BJ (cell line): Measurements from ENCODE around the gene CENPF. TPM values are rescaled to one million over a fixed set of nuclear protein-coding genes. Genes with fewer than 3 reads are reported as not detected.

ENCODE experiments used
- CTCF ChIA-PET: fragments of 350-600 bp; formaldehyde crosslinking; extraction: SDS; loops from one replicate; lab custom pipeline; 2021; ENCODE audit warnings: antibody characterized with exemption, inconsistent platforms; lab: Yijun Ruan, JAX
- POLR2A ChIA-PET: fragments of 300-600 bp; sonication (Branson Sonifier 250); formaldehyde crosslinking; extraction: SDS; loops from one replicate; lab custom pipeline; 2021; ENCODE audit warnings: antibody characterized with exemption; lab: Charles Lee
- DNase-seq: peaks from one replicate; pipeline ENCODE4 v3.0.0-alpha.2; 2011; ENCODE audit warnings: low read depth
- H3K27me3 ChIP-seq: 2 replicates; pipeline ENCODE4 v1.6.0; 2011; ENCODE audit warnings: low read length; ENCODE audit not compliant: control insufficient read depth, insufficient read depth
- H3K36me3 ChIP-seq: 2 replicates; pipeline ENCODE4 v1.5.1; 2011; ENCODE audit warnings: low read length; ENCODE audit not compliant: control insufficient read depth, insufficient read depth
- H3K4me3 ChIP-seq: 2 replicates; pipeline ENCODE4 v1.5.1; 2011; ENCODE audit warnings: low read depth, mild to moderate bottlenecking, control low read depth, low read length
- CTCF ChIP-seq: IDR thresholded peaks from 2 replicates; pipeline ENCODE4 v1.5.1; 2011; ENCODE audit warnings: low read depth, mild to moderate bottlenecking, control low read depth, inconsistent platforms, low read length, moderate library complexity; ENCODE audit not compliant: insufficient read depth
- polyA plus RNA-seq: library from polyadenylated mRNA; depleted of rRNA; stranded (reverse); fragments of >200 nt; gene quantifications from 2 replicates; pipeline ENCODE4 v1.2.3, GENCODE V29; 2011

CENPF gene
- polyA plus RNA-seq, 1 experiment: 10.9 TPM

GRCh38 chr1:214579183-214579582 is 23.8 kb upstream of the CENPF start:
- CTCF ChIA-PET: interaction anchor here (19.9 kb wide), 1 partner anchor 246 kb away, joined by 473 read pairs; no protein-coding TSS in a partner anchor

GRCh38 chr1:214581785-214582184 is 21.2 kb upstream of the CENPF start:
- POLR2A ChIA-PET: interaction anchor here (0.5 kb wide), 1 partner anchor 29 kb away, joined by 7 read pairs; no protein-coding TSS in a partner anchor
- Histone ChIP-seq H3K36me3 (no peaks in the 10 kb centered on the region), H3K4me3 (no peak overlapping the region), H3K27me3 (no peaks in the 10 kb centered on the region)
- TF ChIP-seq CTCF: no peak
- peak; percentile 37 for DNase-seq
- CTCF ChIA-PET: interaction anchor here (0.6 to 19.9 kb wide), 8 partner anchors 9 to 248 kb away, joined by 3 to 473 read pairs (median 4); partner anchors contain the start of gene PTPN14

More at GRCh38 chr1:214579183-214579582, 23.8 kb upstream of the CENPF start:
- no peak for DNase-seq
- POLR2A ChIA-PET: no interaction called here
- H3K36me3 ChIP-seq: no peaks in the 10 kb centered on the region
- H3K4me3 ChIP-seq: no peak overlapping the region
- no peaks in the 10 kb centered on the region for H3K27me3 ChIP-seq
- TF ChIP-seq CTCF: no peak

- ChIA-PET POLR2A (interaction anchor here (0.5 to 0.6 kb wide), 2 partner anchors 8 to 30 kb away, joined by 4 to 7 read pairs; no protein-coding TSS in a partner anchor), CTCF (interaction anchor here (0.8 to 19.9 kb wide), 9 partner anchors 31 to 371 kb away, joined by 3 to 473 read pairs (median 4); partner anchors contain the start of gene PTPN14)
- DNase-seq: no peak
- H3K27me3 ChIP-seq: no peaks in the 10 kb centered on the region
- H3K36me3 ChIP-seq: no peaks in the 10 kb centered on the region
- no peak overlapping the region for H3K4me3 ChIP-seq
- no peak for TF ChIP-seq CTCF
These were observed 20.6 kb upstream of the CENPF start for GRCh38 chr1:214582289-214582891.

GRCh38 chr1:214583113-214583512 is 19.9 kb upstream of the CENPF start:
- no peaks in the 10 kb centered on the region for H3K36me3 ChIP-seq
- H3K4me3 ChIP-seq: no peak overlapping the region
- H3K27me3 ChIP-seq: no peaks in the 10 kb centered on the region
- TF ChIP-seq CTCF: no peak
- no peak for DNase-seq
- POLR2A ChIA-PET: interaction anchor here (0.6 kb wide), 1 partner anchor 9 kb away, joined by 4 read pairs; no protein-coding TSS in a partner anchor
- CTCF ChIA-PET: interaction anchor here (0.8 to 19.9 kb wide), 9 partner anchors 9 to 372 kb away, joined by 3 to 473 read pairs (median 7); no protein-coding TSS in a partner anchor

- H3K4me3 ChIP-seq: no peak overlapping the region
- ChIA-PET POLR2A (no interaction called here), CTCF (interaction anchor here (0.7 to 19.9 kb wide), 21 partner anchors 8 to 940 kb away, joined by 3 to 473 read pairs (median 6); partner anchors contain the start of gene PTPN14)
- no peak for TF ChIP-seq CTCF
- H3K36me3 ChIP-seq: no peaks in the 10 kb centered on the region
- DNase-seq: no peak
- no peaks in the 10 kb centered on the region for H3K27me3 ChIP-seq
These were observed 19.0 kb upstream of the CENPF start for GRCh38 chr1:214583824-214584554.
